Activated CD4-positive, alpha-beta T cell treated with anti-CD3 and anti-CD28 coated beads, Interleukin-2, amount 50 U/mL, for 4 hours (primary cell): Measurements from ENCODE around the gene TM2D3.
"Not testable (repeated sequence)": the region's sequence is repeated elsewhere in the genome, so short reads cannot be mapped to it uniquely, and the experiment has no call there.

Source experiments
- DNase-seq, 2 experiments: peaks; one replicate each; pipeline ENCODE4 v3.0.0-alpha.2; 2020

Gene TM2D3

DNA sequence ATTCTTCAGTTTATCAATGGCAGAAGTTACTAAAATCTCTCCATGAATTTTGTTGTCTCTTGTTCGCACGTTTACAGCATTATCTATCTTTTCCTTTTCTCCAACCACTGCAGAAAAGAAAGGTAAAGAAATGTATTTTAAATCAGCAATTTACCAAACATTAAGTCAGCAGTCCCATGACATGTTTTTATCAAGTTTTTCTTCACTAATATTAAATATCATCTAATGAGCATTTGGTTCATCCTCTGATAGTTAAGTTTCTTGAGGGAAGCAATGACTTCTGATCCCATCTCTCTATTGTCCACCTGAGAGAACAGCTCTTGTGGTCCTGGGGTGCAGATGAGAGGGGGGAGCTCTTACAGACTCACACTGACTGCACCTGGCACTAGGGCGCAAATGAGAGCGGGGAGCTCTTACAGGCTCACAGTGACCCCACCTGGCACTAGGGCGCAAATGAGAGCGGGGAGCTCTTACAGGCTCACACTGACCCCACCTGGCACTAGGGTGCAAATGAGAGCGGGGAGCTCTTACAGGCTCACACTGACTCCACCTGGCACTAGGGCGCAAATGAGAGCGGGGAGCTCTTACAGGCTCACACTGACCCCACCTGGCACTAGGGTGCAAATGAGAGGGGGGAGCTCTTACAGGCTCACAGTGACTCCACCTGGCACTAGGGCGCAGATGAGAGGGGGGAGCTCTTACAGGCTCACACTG, 2.6 kb upstream of the TM2D3 start:
- peak in 1 of 2 experiments; percentile 4 for DNase-seq

DNA sequence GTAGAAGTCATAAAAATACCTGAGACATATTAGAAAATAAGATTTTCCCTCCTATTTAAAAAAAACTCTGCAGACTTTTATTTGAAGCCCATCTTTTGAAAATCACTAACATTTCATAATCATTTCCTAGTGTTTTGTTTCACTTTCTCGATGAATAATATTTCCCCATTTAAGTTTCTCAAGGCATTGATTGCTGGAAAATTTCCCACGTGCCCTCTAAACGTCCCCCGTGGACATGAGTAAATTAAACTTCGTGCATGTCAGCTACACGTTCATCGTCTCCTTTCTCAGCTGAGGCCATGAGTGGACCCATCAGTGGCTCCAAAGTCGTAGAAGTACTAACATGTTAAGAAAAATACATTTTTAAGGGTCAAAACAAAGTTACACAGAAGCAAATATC, 2.0 kb upstream of the TM2D3 start:
- no peak for DNase-seq

DNA sequence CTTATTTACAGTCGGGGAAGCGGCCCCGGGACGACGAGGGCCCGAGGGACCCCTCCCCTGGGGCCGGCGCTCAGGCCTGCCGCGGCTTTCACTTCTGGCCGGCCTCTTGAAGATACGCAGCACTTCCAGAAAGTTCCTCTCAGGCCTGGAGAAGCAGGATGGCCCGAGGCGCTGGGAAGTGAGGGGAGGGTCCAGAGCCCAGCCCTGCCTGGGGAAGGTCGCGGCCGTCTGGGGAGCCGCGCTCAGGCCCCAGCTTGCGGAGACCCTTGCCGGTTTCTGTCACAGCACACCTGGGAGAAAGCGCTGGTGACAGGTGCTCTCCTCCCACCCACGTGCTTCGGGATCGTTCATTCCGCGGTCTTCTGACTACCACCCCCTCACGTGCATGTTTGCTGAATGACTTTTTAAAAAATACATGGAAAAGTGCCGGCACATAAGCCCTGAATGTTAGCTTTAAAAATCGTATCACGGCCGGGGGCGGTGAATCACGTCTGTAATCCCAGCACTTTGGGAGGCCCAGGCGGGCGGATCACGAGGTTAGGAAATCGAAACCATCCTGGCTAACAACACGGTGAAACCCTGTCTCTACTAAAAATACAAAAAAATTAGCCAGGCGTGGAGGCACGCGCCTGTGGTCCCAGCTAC, 727 bp upstream of the TM2D3 start:
- peak in 1 of 2 experiments; percentile 4 for DNase-seq

- DNase-seq: no peak
Observed at GRCh38 chr15:101651554-101652097, 555 bp downstream of the TM2D3 start.

DNA sequence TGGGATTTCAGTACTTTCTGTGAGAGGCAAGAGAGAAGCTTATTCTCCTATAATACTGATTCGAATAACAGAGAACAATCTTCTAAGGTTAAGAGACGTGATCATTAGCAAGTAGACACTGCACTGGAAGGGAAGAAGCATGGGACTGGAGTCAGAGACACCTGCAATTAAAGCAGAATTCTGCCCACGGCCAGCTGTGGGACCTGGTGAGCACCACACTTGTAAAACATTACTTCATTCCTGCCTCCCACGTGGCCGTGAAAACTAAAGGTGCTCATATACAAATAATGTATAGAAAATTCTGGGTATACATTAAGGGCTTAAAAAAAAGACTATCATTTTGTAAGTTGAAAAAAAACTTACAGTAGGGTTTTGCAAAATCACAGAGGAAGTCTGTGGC, 2.0 kb downstream of the TM2D3 start:
- DNase-seq: no peak

- DNase-seq: no peak
Observed at GRCh38 chr15:101648356-101648755, 3.8 kb downstream of the TM2D3 start.

- DNase-seq: no peak
Observed at GRCh38 chr15:101647251-101647650, 4.9 kb downstream of the TM2D3 start.

- DNase-seq: no peak
Observed at GRCh38 chr15:101646672-101647071, 5.5 kb downstream of the TM2D3 start.

- DNase-seq: no peak
Observed at GRCh38 chr15:101642361-101642760, 9.8 kb downstream of the TM2D3 start.

GRCh38 chr15:101641894-101642293, 10.3 kb downstream of the TM2D3 start:
- no peak for DNase-seq

- DNase-seq: peak; percentile 68 to 70
Observed at GRCh38 chr15:101641129-101641764, 10.9 kb downstream of the TM2D3 start.

DNA sequence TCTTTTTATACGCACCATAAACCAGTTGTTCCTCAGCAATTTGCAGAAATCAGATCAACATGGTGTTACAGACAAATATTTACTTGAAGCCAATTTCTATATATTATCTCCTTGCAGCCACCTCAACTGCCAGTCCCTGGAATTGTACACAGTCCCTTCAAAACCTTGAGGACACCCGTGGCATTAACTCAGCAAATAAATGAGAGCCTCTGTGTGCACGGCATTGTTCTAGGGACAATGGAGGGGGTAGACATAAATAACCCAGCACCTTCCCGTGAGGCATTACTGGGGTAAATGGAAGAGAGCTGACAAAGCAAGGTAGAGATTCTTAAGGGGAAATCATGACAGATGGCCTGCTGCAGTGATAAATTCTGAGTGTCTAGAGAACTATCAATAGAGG, 12.5 kb downstream of the TM2D3 start:
- no peak for DNase-seq

DNA sequence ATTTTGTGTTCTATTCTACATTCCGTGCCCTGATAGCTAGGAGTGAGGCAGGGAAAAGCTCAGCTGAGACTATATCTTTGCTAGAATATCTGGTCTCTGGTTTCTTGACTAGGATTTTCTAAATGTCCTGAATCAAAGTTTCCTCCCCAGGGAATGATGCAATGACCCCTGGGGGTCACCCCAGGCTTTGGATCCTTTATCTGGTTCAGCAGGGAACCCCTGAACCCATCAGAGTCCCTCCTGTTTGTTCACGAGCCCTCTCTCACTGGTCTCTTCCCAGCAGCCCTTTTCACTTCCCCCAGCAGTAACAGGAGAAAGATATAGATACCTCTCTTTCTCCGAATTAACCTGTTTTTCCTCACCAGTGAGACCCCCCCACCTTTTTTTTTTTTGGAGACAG, 14.3 kb downstream of the TM2D3 start:
- DNase-seq: no peak

DNA sequence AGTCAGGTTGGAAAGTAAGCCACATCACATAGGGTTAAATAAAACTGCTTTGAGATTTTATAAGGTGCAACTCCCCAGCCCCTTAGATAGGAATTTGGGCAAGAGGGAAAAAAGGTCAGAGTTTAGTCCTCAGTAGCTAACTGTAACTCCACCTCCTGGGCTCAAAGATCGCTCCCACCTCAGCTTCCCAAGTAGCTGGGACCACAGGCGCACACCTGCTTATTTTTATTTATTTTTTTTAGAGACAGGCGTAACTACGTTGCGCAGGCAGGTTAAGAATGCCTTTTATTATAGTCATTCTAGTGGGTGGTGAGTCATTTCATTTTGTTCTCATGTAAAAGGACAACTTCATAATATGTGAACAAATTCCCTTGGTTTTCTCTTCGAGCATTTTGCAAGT, 14.7 kb downstream of the TM2D3 start:
- DNase-seq: no peak

DNA sequence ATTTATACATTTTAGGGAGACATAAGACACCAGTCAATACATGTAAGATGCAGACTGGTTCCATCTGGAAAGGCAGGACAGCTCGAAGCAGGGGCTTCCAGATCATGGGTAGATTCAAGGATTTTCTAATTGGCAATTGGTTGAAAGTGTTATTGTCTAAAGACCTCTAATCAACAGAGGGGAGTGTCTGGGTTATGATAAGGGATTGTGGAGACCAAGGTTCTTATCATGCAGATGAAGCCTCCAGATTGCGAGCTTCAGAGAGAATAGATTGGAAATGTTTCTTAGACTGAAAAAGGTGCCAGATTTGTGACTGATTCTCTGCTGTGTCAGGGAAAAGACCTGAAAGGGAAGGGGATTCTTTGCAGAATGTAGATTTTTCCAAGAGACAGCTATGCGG, 15.1 kb downstream of the TM2D3 start:
- no peak for DNase-seq

GRCh38 chr15:101635944-101636727, 16.0 kb downstream of the TM2D3 start:
- no peak for DNase-seq

- DNase-seq: no peak
Observed at GRCh38 chr15:101633356-101633755, 18.8 kb downstream of the TM2D3 start.

DNA sequence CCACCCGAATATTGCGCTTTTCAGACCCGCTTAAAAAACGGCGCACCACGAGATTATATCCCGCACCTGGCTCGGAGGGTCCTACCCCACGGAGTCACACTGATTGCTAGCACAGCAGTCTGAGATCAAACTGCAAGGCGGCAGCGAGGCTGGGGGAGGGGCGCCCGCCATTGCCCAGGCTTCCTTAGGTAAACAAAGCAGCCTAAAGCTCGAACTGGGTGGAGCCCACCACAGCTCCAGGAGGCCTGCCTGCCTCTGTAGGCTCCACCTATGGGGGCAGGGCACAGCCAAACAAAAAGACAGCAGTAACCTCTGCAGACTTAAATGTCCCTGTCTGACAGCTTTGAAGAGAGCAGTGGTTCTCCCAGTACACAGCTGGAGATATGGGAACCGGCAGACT, 25.5 kb downstream of the TM2D3 start:
- not testable (repeated sequence) for DNase-seq

DNA sequence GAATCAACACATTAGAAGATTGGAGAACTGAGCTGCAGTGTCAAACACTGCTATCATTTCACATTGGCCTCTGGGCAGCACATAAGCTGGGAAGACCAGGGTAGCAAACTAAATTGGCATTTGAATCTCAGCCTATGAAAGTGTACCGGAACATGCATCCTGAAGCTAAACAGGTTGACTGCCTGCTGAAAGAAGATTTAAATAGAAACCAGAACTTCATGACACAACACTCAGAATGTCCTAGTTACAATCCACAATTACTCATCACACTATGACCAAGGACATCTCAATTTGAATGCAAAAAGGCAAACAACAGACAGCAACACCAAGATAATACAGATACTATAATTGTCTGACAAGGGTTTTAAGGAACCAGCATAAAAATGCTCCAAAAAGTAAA, 26.2 kb downstream of the TM2D3 start:
- DNase-seq: no peak

- DNase-seq: no peak
Observed at GRCh38 chr15:101625184-101625583, 27.0 kb downstream of the TM2D3 start.

- DNase-seq: no peak
Observed at GRCh38 chr15:101623367-101624304, 28.5 kb downstream of the TM2D3 start.

DNA sequence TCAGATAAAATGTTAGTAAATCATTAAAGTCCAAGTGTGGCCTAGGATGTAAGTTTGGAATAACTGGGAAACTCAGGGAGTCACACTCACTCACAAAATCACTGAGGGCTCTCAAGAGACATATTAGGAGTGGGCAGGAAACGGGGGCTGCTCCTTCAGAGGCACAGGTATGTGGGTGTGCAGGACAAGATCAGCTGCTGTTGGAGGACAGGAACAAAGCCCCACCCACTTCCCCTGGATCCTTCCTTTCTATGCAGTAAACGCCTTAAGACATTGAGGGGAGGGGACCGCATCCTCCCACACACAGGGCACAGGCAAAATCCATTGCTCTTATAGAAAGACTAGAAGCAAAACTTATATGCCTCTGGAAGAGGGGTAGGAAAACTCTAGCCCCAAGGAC, 30.2 kb downstream of the TM2D3 start:
- no peak for DNase-seq
